ENCODE results near the gene BOLA1. TPM values are rescaled to one million over a fixed set of nuclear protein-coding genes. Genes with fewer than 3 reads are reported as not detected.
"Not testable (repeated sequence)": the region's sequence is repeated elsewhere in the genome, so short reads cannot be mapped to it uniquely, and the experiment has no call there.

Gene BOLA1
- total RNA-seq, 1 donor from 2014 or later: 20.2 TPM

- DNase-seq (ENCODE audit: low read depth): peak; percentile 99
Measured at GRCh38 chr1:149886396-149887195, 12.8 kb upstream of the BOLA1 start.

- DNase-seq (ENCODE audit: low read depth): not testable (repeated sequence)
Measured at GRCh38 chr1:149887196-149887455, 12.2 kb upstream of the BOLA1 start.

- DNase-seq (ENCODE audit: low read depth): peak; percentile 97
Measured at GRCh38 chr1:149887456-149888246, 11.7 kb upstream of the BOLA1 start.

GRCh38 chr1:149888247-149888998 lies 10.9 kb upstream of the BOLA1 start:
- DNase-seq (ENCODE audit: low read depth): peak; percentile 91

- peak; percentile 53 for DNase-seq (ENCODE audit: low read depth)
Measured at GRCh38 chr1:149888999-149889289, 10.4 kb upstream of the BOLA1 start.

- DNase-seq (ENCODE audit: low read depth): no peak
Measured at GRCh38 chr1:149896575-149896974, 2.8 kb upstream of the BOLA1 start.

- no peak for DNase-seq (ENCODE audit: low read depth)
Measured at GRCh38 chr1:149903836-149904491, 4.6 kb downstream of the BOLA1 start.

GRCh38 chr1:149906570-149907075 lies 7.3 kb downstream of the BOLA1 start:
- no peak for DNase-seq (ENCODE audit: low read depth)

GRCh38 chr1:149914545-149914944 lies 15.2 kb downstream of the BOLA1 start:
- DNase-seq (ENCODE audit: low read depth): no peak

- no peak for DNase-seq (ENCODE audit: low read depth)
Measured at GRCh38 chr1:149915429-149916192, 16.2 kb downstream of the BOLA1 start.

- DNase-seq (ENCODE audit: low read depth): no peak
Measured at GRCh38 chr1:149916193-149916897, 17.0 kb downstream of the BOLA1 start.

- DNase-seq (ENCODE audit: low read depth): no peak
Measured at GRCh38 chr1:149916898-149917252, 17.5 kb downstream of the BOLA1 start.

GRCh38 chr1:149917571-149918144 lies 18.3 kb downstream of the BOLA1 start, which contains the start of gene SV2A:
TSS of gene SV2A (minus strand) at chr1:149917844. CDS start at chr1:149913840, 4,004 bp downstream.
- peak; percentile 51 for DNase-seq (ENCODE audit: low read depth)

GRCh38 chr1:149923626-149924025 lies 24.3 kb downstream of the BOLA1 start:
- DNase-seq (ENCODE audit: low read depth): no peak

- DNase-seq (ENCODE audit: low read depth): no peak
Measured at GRCh38 chr1:149925345-149925744, 26.0 kb downstream of the BOLA1 start.

- DNase-seq (ENCODE audit: low read depth): no peak
Measured at GRCh38 chr1:149925751-149926150, 26.4 kb downstream of the BOLA1 start.

GRCh38 chr1:149926296-149926695 lies 26.9 kb downstream of the BOLA1 start:
- no peak for DNase-seq (ENCODE audit: low read depth)

GRCh38 chr1:149927056-149927562 lies 27.7 kb downstream of the BOLA1 start:
- DNase-seq (ENCODE audit: low read depth): no peak
